Hindlimb muscle (tissue), 1 donor: ENCODE data around the gene UGT3A2. TPM values are rescaled to one million over a fixed set of nuclear protein-coding genes. Genes with fewer than 3 reads are reported as not detected.

Experiments
- DNase-seq: peaks from one replicate; pipeline ENCODE4 v3.0.0-alpha.2; 2013
- polyA plus RNA-seq: library from polyadenylated mRNA; unstranded; fragments of 120-200 nt; gene quantifications from one replicate; pipeline ENCODE4 v1.2.1, GENCODE V29; 2013; ENCODE audit not compliant: insufficient read length

The UGT3A2 gene, protein sequence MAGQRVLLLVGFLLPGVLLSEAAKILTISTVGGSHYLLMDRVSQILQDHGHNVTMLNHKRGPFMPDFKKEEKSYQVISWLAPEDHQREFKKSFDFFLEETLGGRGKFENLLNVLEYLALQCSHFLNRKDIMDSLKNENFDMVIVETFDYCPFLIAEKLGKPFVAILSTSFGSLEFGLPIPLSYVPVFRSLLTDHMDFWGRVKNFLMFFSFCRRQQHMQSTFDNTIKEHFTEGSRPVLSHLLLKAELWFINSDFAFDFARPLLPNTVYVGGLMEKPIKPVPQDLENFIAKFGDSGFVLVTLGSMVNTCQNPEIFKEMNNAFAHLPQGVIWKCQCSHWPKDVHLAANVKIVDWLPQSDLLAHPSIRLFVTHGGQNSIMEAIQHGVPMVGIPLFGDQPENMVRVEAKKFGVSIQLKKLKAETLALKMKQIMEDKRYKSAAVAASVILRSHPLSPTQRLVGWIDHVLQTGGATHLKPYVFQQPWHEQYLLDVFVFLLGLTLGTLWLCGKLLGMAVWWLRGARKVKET
- polyA plus RNA-seq = 0.83 TPM

DNA sequence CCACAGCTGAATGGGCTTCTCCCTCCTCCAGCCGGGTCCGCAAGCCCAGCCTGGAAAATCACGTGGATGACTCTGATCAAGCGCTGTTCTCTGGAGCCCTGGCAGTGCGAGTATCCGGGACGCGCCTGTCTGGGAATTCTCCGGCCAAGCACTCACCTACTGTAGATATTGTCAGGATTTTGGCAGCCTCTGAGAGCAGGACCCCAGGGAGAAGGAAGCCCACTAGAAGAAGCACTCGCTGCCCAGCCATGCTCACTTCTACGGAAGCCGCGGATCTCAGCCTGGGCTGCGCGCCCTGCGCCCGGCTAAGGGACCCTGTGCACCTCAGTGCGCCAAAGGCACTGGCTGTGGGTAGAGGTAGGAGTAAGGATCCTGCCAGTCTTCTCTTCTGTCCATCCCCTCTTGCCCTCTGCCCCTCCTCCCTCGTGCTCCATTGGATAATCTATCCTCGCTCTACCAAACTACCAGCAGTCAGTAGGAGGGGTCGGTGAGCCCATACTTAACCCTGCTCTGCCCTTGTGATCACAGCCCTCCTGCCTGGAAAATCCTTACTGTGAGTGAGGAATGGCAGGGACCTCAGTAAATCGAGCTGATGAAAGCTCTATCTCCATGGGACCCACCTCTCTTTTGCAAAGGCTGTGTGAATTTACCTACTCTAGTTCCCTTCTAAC is at the start of gene UGT3A2:
UGT3A2 (minus strand) TSS at position 343 of the 671 bp plus-strand sequence; CDS start at position 250, 93 bp downstream.
- no peak for DNase-seq

DNA sequence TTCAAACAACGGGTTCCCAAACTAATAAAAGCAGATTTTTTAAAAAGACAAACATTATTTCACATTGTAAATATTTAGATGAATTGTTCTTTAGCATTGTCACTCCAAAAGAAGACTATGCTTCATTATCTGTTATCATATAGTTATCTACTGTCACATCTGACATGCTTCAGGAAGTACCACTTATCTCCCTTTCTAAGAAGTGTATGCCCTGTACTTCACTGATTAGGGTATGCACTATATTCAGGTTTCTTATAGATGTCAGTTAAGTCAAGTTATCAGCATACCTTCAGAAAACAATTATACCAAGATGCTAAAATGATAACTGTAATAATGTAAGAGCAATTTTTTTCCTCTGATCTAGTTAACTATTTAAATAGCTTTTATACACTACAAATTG is 44.6 kb upstream of the UGT3A2 start:
- DNase-seq = no peak

DNA sequence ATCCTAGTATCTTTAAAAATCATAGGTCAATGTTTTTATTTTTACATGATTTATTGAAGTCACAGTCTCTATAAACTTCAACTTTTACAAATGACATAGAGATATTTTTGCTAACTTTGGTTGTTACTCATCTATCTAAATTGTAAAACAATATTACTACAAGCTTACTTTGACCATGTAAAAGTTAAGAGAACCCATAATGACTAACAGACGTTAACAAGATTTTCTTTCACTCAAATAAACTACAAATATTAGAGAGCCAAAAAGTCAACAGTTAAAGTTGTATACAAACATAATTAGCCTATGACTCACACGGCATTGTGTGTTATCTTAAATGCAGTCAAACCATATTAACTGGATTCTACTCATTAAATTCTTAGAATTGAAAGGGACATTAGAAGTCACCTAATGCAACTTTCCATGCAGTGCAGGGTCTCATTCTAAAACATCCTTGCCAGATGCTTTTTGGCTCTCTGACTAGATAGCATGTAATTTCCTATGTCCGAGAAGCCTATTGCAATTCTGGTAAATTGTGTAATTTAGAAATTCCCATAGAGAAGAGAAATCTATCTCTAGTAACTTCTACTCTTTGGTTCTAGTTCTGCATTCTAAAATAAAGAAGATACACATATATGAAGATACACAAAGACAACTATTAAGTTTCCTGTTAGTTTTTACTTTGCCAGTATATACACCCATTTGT is 42.2 kb upstream of the UGT3A2 start:
- DNase-seq = no peak

DNA sequence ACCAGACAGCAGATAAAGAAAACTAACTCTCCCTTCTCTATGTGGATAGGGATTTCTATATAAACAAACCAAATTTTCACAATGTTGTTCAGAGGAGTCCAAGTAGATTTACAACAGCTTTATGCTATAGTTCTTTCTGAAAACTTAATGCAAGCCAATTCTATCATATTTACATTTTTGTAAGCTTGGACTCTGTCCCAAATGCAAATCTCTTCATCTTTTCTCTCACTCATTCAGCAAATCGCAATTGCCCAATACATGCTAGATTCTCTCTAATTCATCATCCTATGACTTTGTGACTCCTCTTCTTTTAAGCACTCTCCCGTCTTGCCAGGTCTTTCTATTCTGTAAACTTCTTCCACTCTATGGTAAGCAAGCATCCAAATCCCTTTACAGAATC is 39.1 kb upstream of the UGT3A2 start:
- no peak for DNase-seq

DNA sequence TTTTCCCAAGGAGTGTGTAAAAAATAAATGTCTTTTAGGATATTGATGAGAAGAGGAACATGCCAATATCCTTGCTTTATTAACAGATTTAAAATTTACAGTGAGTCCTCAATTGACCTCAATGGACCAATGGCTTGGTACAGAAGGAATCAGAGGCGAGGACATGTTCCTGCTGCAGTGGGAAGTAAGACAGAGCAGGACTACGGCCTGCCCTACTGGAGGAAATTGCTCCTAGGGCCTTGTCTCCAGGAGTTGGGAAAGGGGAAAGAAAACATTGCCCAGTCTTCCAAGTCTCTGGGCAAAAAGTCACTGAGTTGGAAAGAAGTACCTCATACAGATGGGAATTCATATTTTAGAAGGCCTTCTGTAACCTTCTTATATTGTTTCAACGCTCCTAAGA is 33.1 kb upstream of the UGT3A2 start:
- DNase-seq = no peak

DNA sequence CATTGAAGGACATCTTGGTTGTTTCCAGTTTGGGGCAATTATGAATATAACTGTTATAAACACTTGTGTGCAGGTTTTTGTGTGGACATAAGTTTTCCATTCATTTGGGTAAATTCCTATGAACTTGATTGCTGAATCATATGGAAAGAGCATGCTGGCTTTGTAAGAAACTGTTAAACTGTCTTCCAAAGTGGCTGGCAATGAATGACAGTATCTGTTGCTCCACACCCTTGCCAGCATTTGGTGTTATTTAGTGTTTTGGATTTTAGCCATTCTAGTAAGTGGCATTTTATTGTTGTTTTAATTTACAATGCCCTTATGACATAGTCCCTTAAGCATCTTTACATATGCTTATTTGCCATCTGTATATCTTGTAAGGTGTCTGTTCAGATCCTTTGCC is 29.8 kb upstream of the UGT3A2 start:
- DNase-seq = no peak

DNA sequence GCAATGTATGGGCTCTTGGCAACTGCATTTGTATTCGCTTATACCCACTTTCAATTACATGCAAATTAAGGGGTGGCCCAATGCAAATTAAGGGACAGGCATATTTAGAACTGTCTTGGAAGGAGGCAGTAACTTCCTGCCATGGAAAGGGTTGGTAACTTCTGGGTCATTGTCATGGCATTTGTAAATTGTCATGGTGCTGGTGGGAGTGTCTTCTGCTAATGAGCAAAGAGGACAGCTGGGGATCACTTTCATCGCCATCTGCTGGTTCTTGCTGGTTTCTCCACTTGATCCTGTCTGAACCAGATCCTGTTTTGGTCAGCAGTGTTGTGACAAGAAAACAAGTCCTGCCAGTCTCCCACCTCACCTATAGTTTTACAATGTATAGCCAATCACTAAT is 23.3 kb upstream of the UGT3A2 start:
- no peak for DNase-seq

DNA sequence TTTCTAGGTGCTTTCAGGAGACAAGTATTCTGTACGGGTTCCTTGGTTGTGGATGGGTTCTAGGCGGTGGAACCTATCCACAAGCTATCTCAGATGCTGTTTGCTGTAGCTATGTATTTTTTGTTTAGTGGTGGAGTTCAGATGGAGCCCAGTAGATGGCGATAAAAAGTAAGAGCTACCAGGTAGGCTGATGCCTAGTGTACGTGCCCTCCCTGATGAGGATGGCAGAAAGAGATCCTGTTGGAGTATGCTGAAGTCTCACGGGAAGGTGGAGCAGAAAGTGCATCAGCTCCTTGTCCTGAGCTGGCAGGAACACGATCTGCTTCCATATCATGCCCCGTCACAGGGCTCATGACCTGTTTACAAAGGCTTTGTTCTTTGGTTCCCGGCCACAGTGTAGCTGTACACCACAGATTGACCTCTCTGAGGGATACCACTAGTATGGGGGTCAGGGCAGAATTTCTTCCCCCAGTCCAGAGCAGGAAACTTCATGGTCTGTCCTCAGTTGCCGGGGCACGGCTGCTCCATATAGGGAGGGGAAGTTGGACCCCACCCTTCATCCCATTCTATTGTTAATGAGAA is 12.6 kb upstream of the UGT3A2 start:
- DNase-seq = no peak

DNA sequence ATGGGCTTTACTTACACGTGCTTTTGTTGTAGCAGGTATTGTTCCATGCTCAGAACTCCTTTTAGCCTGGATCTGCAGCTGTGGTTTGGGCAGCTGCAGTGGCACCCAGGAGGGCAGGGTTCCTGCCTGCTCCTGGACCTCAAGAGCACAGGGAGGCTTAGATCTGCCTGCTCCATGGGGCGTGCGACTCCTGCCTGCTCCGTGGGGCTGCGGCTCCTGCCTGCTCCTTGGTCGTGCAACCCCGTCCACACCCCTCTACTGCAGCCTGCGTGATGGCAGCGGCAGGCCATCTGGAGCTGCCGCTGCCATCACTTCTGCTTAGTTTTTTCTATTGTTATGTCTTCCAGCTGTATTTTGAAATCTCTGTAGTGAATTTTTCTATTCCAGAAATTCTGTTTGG is 11.7 kb upstream of the UGT3A2 start:
- DNase-seq = no peak

DNA sequence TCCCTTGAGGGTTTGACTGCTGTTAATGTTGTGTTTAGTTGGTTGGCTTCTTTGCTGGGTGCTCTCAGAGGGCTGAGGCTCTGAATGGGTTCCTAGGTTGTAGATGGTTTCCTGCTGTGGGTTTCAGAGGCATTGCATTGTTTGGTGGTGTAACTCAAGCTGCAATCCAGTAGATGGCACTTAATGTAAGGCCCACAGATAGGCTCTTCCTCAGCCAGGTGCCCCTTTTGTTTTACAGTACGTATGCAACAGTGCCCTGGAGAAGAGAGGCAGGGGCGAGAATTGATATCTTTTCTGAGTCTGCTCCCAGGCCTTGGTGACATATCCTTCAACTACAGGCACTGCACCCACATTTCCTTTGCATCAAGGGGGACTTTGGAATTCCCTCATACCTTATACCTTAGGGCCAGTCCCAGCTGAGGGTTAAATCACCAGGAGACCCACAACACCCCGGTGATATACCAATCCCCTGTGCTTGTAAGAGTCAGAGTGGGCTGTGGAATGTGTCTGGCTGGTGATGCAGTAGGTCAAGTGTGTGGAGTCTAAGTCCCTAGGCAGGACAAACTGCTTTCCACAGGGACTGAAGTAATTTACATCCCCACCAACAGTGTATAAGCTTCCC is 7.0 kb upstream of the UGT3A2 start:
- no peak for DNase-seq

DNA sequence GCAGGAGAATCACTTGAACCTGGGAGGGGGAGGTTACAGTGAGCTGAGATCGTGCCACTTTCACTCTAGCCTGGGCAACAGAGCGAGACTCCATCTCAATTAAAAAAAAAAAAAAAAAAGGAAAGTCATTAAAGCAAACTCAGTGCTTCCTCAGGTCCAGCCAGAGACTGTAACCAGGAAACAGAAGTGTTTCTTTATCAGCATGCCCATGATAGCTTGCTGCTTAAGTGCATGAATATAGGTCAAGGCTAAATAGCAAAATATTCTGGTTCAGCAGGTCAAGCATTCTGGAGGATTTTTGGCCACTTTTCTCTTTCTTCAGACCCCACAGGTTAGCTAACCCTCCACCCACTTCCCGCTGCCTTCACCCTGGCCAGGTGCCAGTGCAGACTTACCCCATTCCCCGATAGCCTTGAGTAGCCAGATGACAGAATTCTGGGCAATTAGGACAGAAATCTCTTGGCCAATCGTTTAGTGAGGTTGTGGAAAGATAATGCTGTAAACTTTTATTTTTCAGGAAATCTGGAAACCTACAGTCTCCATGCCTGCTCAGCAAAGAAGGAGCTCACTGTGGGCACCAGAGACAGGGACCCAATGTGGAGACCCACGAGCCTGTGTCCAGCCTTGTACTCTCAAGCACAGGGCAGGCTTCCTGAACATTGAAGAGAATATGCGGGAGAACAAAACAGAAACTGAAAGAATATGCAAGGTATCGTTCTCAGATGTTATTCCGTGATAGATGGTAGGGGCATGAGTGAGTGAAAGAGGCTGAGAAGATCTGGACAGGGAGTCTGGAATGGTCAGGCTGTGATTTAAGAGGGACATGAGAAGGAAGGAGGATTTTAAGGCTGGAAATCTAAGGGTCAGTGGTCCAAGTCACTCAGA is 4.2 kb upstream of the UGT3A2 start:
- no peak for DNase-seq

DNA sequence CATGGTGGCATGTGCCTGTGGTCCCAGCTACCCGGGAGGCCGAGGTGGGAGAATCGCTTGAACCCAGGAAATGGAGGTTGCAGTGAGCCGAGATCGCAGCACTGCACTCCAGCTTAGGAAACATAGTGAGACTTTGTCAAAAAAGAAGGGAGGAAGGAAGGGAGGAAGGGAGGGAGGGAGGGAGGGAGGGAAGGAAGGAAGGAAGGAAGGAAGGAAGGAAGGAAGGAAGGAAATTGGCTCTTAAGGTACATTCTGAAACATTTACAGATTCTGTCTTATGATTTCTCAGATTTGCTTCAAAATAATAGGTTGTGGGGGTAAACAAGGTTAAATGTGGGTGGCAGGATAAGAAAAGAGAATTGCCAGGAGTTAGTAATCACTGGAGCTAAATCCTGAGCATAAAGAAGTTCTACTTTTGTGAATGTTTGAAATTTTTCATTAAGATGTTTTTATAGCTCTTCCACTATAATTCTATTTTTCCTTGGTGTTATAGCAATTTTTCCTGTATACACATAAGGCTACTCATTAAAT is 2.1 kb upstream of the UGT3A2 start:
- DNase-seq = no peak

DNA sequence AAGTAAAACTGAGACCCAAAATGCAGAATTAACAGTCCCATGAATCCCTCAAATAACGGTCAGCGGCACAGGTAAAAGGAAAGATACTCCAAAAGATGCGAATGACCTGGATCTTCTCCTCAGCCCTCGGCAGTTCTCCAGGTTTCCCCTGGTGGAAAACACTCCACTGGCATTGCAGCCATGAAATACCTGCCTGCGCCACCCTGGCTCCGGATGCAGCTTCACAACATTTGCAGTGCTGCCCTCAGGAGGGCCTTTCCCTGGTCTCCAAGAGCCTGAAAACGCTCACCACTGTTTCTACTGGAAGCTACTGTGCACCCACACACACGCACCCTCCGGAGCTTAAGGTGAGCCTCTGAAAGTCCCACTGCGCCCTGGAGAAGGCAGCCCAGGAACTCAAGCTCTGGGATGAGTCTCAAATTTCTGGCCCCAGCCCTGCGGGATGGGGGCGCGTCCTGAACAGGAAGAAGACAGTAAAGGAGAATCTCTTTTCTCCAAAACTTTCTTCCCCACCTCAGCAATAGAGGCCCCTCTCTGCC is 612 bp downstream of the UGT3A2 start:
- DNase-seq = no peak

DNA sequence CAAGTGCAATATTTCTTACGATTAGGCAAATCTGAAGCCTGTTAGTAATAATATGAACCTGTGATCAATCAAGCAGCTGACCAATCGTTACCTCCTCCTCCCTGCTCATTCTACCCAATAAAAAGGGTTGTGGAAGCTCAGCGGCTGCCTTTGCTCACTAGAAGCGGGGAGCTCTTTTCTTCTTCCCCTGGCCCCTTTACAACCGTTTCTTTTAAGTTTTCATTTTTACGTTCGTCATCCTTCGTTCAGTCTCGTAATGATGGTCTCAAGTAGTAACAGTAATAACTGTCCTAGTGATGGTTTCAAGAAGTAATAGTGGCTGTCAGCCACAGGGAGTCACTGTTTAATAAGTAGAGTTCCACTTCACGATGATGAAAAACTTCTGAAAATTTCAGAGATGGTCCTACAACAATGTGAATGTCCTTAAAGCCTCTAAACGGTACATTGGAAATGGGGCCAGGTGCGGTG is 6.2 kb downstream of the UGT3A2 start:
- DNase-seq = no peak

DNA sequence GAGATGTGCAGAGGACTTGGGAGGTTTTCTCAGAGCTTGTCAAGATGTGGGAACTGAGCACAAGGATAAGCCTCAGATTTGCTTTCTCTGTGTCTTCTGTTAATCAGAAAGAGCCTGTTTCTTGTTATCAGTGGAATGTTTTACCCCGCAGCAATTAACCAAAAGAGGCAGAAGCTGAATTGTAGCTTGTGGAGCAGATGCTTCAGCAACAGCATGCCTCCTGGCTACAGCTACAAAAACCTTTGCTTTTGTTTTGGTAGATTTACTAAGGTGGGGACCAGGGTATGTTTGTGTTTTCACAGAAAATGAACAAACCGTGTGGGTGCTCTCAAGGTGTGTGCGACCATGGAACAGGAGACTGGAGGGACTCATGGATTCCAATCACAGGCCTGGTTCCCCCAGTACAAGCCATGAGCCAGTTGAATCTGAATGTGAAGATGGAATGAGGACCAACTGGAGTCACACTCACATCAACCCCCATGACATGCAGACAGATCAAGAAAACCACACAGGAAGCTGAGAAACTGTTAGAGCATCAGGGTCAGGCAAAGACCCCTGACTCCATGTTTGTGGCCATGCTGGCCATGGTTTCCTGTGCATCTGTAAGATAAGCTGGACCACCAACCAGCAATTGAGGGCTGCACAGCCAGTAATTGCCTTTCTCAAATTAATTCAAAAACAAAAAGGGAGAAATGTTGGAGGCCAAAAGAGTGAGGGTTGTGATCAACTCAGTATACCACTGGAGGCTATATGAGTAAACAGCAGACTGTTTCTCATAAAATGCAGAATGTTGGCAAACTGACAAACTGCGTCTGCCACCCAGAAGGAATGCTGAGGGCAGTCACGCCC is 6.9 kb downstream of the UGT3A2 start:
- DNase-seq = no peak

DNA sequence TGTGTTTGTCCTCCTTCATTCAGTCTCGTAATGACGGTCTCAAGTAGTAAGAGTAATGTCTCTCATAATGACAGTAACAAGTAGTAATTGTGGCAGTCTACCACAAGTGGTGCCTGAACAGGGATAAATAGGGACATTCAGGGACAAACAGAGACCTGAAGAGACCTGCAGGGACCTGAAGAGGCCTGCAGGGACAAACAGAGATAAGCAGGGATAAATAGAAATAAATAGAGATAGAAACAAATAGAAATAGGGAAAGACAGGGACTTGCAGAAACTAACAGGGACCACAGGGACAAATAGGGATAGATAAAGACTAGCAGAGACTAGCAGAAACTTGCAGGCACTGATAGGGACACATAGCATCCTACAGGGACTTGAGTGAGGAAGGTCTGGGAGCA is 7.9 kb downstream of the UGT3A2 start:
- no peak for DNase-seq

DNA sequence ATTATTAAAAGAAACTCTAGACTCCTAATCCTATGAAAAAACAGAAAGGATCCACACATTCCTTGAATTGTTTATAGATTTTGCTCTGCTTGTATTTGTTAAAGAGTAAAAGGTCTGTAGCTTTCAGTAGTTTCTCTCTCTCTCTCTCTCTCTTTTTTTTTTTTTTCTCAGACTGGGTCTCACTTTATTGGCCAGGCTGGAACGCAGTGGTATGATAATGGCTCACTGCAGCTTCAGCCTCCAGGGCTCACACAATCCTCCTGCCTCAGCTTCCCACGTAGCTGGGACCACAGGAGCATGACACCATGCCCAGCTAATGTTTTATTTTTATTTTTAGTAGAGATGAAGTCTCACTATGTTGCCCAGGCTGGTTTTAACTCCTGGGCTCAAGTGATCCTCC is 9.3 kb downstream of the UGT3A2 start:
- DNase-seq = no peak

DNA sequence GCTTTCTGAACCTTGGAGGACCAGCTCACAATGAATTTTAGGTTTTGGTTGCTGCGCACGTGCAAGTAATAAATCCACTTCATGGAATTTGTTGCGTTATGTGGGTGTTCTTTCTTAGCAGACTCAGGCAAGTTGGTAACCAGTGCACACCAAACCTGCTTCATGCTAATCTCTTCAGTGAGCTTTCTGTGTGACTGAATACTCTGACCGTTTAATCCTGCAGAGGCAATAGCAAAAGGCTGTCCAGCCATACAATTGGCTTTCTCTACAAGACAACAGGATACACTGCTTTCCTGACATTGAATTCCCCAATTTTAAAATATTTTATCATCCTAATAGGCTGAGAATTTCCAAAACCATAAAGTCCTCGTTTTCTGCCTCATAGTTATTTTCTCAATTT is 10.3 kb downstream of the UGT3A2 start:
- no peak for DNase-seq

DNA sequence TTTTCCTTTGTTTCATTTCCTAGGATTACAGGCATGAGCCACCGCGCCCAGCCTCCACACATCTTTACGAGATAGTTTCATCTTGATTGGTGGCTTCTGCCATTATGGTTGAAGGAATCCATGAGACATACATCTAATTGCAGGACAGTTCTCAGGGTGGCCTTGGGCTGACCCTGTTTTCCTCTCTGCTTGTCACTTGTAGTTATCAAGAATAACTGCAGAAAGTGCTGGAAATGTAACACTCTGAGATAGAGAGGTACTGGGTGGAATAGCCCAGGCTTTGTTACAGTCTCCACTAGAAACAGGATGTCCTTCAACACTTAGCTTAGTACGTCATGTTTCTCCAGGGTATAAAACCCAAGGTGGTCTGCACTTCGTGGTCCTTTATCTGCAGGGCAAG is 10.7 kb downstream of the UGT3A2 start:
- no peak for DNase-seq

DNA sequence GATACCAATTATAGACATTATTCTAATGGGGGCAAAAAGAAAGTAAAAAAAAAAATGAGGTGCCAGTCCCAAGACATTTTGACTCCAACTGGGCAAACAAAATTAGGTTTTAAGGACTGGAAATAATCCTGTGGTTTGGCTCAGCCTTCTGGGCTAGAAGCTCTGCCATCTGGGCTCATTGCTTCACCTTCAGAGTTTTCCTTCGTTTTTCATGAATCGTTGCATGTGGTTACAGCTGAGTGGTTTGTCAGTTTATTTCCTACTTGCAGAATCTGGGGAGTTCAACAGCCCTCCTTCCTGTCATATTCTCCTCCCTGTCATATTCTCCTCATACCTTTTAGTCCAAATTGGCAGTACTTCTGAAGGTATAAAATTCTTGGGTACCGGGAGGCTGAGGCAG is 12.0 kb downstream of the UGT3A2 start:
- DNase-seq = no peak
